T-cell (primary cell): ENCODE results near the gene RELCH. TPM values are rescaled to one million over a fixed set of nuclear protein-coding genes. Genes with fewer than 3 reads are reported as not detected.

Source experiments
- ATAC-seq, 4 experiments: fragments of 200-7000 bp in 3 of 4; fragments of 150-1000 bp in 1 of 4; cut with Tn5 transposase; replicated peaks in 1 of 4; 1 replicate in 3 of 4; 2 replicates in 1 of 4; pipeline ENCODE4 v1.10.0; 2021; ENCODE audit warnings: moderate library complexity in 3 of 4, mild to moderate bottlenecking in 2 of 4, moderate number of reproducible peaks in 1 of 4
- CTCF ChIA-PET, 2 donors: fragments of 300-600 bp; sonication (Branson Sonifier 250); formaldehyde crosslinking; loops; one replicate each; lab custom pipeline; 2022; ENCODE audit warnings: antibody characterized with exemption in 2 of 2; lab: Charles Lee
- POLR2A ChIA-PET, 2 donors: fragments of 300-600 bp; sonication (Branson Sonifier 250); formaldehyde crosslinking; loops; one replicate each; lab custom pipeline; 2022; ENCODE audit warnings: antibody characterized with exemption in 2 of 2; lab: Charles Lee
- DNase-seq, 35 experiments: peaks; one replicate each; pipeline versions ENCODE4 v3.0.0 to v3.0.0-alpha.2; 2013 to 2023
- H3K27ac ChIP-seq: one replicate; pipeline ENCODE4 v1.5.1; 2013; ENCODE audit warnings: low read length
- H3K27me3 ChIP-seq, 2 experiments: replicated peaks in 1 of 2; 1 replicate in 1 of 2; 2 replicates in 1 of 2; pipeline versions ENCODE4 v1.6.1 to v1.7.0; 2013; ENCODE audit warnings: low read length in 1 of 2, mixed read lengths in 1 of 2; ENCODE audit not compliant: control insufficient read depth in 2 of 2, insufficient read depth in 2 of 2; ENCODE audit errors: extremely low read depth in 1 of 2
- H3K36me3 ChIP-seq, 2 donors: 1 replicate in 1 of 2; 2 replicates in 1 of 2; pipeline versions ENCODE4 v1.6.1 to v1.7.0; 2013; ENCODE audit warnings: low read length in 1 of 2; ENCODE audit not compliant: control insufficient read depth in 2 of 2, insufficient read depth in 1 of 2; ENCODE audit errors: extremely low read depth in 1 of 2
- H3K4me1 ChIP-seq, 2 experiments: 1 replicate in 1 of 2; 2 replicates in 1 of 2; pipeline versions ENCODE4 v1.6.1 to v1.7.0; 2013; ENCODE audit warnings: low read length in 2 of 2, mixed read lengths in 1 of 2; ENCODE audit not compliant: insufficient read depth in 2 of 2, control insufficient read depth in 1 of 2; ENCODE audit errors: extremely low read depth in 1 of 2
- H3K4me3 ChIP-seq, 2 donors: 1 replicate in 1 of 2; 2 replicates in 1 of 2; pipeline versions ENCODE4 v1.5.1 to v1.7.0; 2013; ENCODE audit warnings: mild to moderate bottlenecking in 2 of 2, low read length in 1 of 2, moderate library complexity in 1 of 2; ENCODE audit not compliant: control insufficient read depth in 1 of 2; ENCODE audit errors: extremely low read depth in 1 of 2
- H3K9me3 ChIP-seq: 2 replicates; pipeline ENCODE4 v1.7.0; 2013
- H3K27ac Mint-ChIP-seq, 2 donors: one replicate each; pipeline ENCODE4 v1.8.0; 2020 to 2021; ENCODE audit warnings: mild to moderate bottlenecking in 2 of 2, mixed read lengths in 2 of 2
- H3K27me3 Mint-ChIP-seq, 2 donors: one replicate each; pipeline ENCODE4 v1.8.0; 2021 to 2022; ENCODE audit warnings: mixed read lengths in 2 of 2
- H3K36me3 Mint-ChIP-seq: one replicate; pipeline ENCODE4 v1.8.0; 2021; ENCODE audit warnings: mixed read lengths
- H3K4me1 Mint-ChIP-seq, 3 donors: one replicate each; pipeline ENCODE4 v1.8.0; 2020 to 2022; ENCODE audit warnings: mixed read lengths in 3 of 3, mild to moderate bottlenecking in 1 of 3
- H3K4me3 Mint-ChIP-seq, 3 donors: one replicate each; pipeline ENCODE4 v1.8.0; 2020 to 2022; ENCODE audit warnings: mild to moderate bottlenecking in 3 of 3, mixed read lengths in 3 of 3, moderate library complexity in 3 of 3
- H3K9me3 Mint-ChIP-seq, 3 donors: one replicate each; pipeline ENCODE4 v1.8.0; 2020 to 2022; ENCODE audit warnings: mixed read lengths in 3 of 3
- WGBS: methylation state at CpG from one replicate; pipeline ENCODE4 v1.1.5; 2013; ENCODE audit warnings: missing lambda C conversion rate; ENCODE audit not compliant: insufficient coverage; 5-methylcytosine and 5-hydroxymethylcytosine counted together
- total RNA-seq, 35 experiments: library from RNA in 6 of 35; stranded (reverse) in 6 of 35; fragments of 120-200 nt in 1 of 35; gene quantifications; one replicate each; pipeline versions ENCODE4 v1.2.1 to v1.2.4 and lab custom pipeline; 2013 to 2026

RELCH gene
- total RNA-seq, 5 donors from 2014 or later (not counting 1 experiment from before 2014, with no cell fraction given): 46.5 to 68.1 (median 51.5) TPM

GRCh38 chr18:62226047-62226446, 39.0 kb downstream of the RELCH start:
- no peak for DNase-seq
- ChIA-PET POLR2A (interaction anchor here in 1 of 2 donors (0.5 to 0.6 kb wide), 2 partner anchors 16 to 360 kb away, joined by 3 read pairs; no protein-coding TSS in a partner anchor), CTCF (interaction anchor here in 1 of 2 donors (0.9 kb wide), 1 partner anchor 22 kb away, joined by 3 read pairs; no protein-coding TSS in a partner anchor)
- H3K27ac Mint-ChIP-seq: no peak overlapping the region
- H3K4me1 Mint-ChIP-seq: no peaks in the 10 kb centered on the region
- H3K4me3 ChIP-seq: no peak overlapping the region
- H3K4me3 Mint-ChIP-seq: no peak overlapping the region
- H3K4me1 ChIP-seq: no peaks in the 10 kb centered on the region
- no peak overlapping the region for H3K27ac ChIP-seq
- no CpG with 5 or more reads among the region's 3 CpGs for WGBS
- H3K9me3 ChIP-seq: no peaks in the 10 kb centered on the region
- no peaks in the 10 kb centered on the region for H3K27me3 ChIP-seq
- H3K9me3 Mint-ChIP-seq: peaks cover 0 to 12% (median 0%) of the 10 kb centered on the region in 3 donors
- peaks cover 66% of the 10 kb centered on the region for H3K36me3 Mint-ChIP-seq
- H3K36me3 ChIP-seq: peaks cover 3 to 42% of the 10 kb centered on the region in 2 donors
- H3K27me3 Mint-ChIP-seq: no peaks in the 10 kb centered on the region
- ATAC-seq: no peak

- DNase-seq: no peak
- Mint-ChIP-seq H3K4me3 (no peak overlapping the region), H3K4me1 (peaks cover 15 to 21% (median 19%) of the 10 kb centered on the region in 3 donors), H3K36me3 (peaks cover 48% of the 10 kb centered on the region), H3K27me3 (no peaks in the 10 kb centered on the region), H3K9me3 (no peaks in the 10 kb centered on the region), H3K27ac (no peak overlapping the region)
- POLR2A ChIA-PET: no interaction called here
- CTCF ChIA-PET: no interaction called here
- H3K9me3 ChIP-seq: no peaks in the 10 kb centered on the region
- H3K36me3 ChIP-seq: peaks cover 0 to 19% of the 10 kb centered on the region in 2 donors
- no peak for ATAC-seq
- H3K4me3 ChIP-seq: no peak overlapping the region
- H3K27ac ChIP-seq: no peak overlapping the region
- no peaks in the 10 kb centered on the region for H3K27me3 ChIP-seq
- WGBS: no CpG with 5 or more reads among the region's 1 CpG
- no peaks in the 10 kb centered on the region for H3K4me1 ChIP-seq
These were observed 49.2 kb downstream of the RELCH start for GRCh38 chr18:62236252-62236651.

- H3K9me3 ChIP-seq: no peaks in the 10 kb centered on the region
- H3K4me1 ChIP-seq: no peaks in the 10 kb centered on the region
- Mint-ChIP-seq H3K4me1 (peaks cover 15 to 21% (median 19%) of the 10 kb centered on the region in 3 donors), H3K27me3 (no peaks in the 10 kb centered on the region), H3K4me3 (no peak overlapping the region), H3K27ac (peak overlapping the region in 1 of 2 donors; percentile 52), H3K36me3 (peaks cover 41% of the 10 kb centered on the region), H3K9me3 (no peaks in the 10 kb centered on the region)
- H3K4me3 ChIP-seq: no peak overlapping the region
- peaks cover 0 to 19% of the 10 kb centered on the region in 2 donors for H3K36me3 ChIP-seq
- DNase-seq: no peak
- ChIA-PET POLR2A (no interaction called here), CTCF (interaction anchor here in 1 of 2 donors (1.0 kb wide), 1 partner anchor 9 kb away, joined by 6 read pairs; no protein-coding TSS in a partner anchor)
- no peak for ATAC-seq
- WGBS: no CpG with 5 or more reads among the region's 3 CpGs
- no peak overlapping the region for H3K27ac ChIP-seq
- H3K27me3 ChIP-seq: no peaks in the 10 kb centered on the region
These were observed 52.4 kb downstream of the RELCH start for GRCh38 chr18:62239475-62239874.

- H3K4me1 Mint-ChIP-seq: peaks cover 4 to 6% (median 4%) of the 10 kb centered on the region in 3 donors
- POLR2A ChIA-PET: interaction anchor here in 1 of 2 donors (0.6 to 0.7 kb wide), 2 partner anchors 17 to 43 kb away, joined by 3 read pairs; no protein-coding TSS in a partner anchor
- no CpG with 5 or more reads among the region's 1 CpG for WGBS
- ATAC-seq: no peak
- H3K4me3 ChIP-seq: no peak overlapping the region
- DNase-seq: no peak
- H3K9me3 ChIP-seq: no peaks in the 10 kb centered on the region
- peak overlapping the region in 1 of 2 donors; percentile 66 for H3K27ac Mint-ChIP-seq
- no peaks in the 10 kb centered on the region for H3K27me3 Mint-ChIP-seq
- no peak overlapping the region for H3K27ac ChIP-seq
- H3K36me3 Mint-ChIP-seq: peaks cover 34% of the 10 kb centered on the region
- no peaks in the 10 kb centered on the region for H3K27me3 ChIP-seq
- no peak overlapping the region for H3K4me3 Mint-ChIP-seq
- H3K9me3 Mint-ChIP-seq: no peaks in the 10 kb centered on the region
- no peaks in the 10 kb centered on the region for H3K4me1 ChIP-seq
- CTCF ChIA-PET: interaction anchor here in 1 of 2 donors (1.1 kb wide), 1 partner anchor 14 kb away, joined by 3 read pairs; no protein-coding TSS in a partner anchor
- H3K36me3 ChIP-seq: peaks cover 0 to 34% of the 10 kb centered on the region in 2 donors
These were observed 55.9 kb downstream of the RELCH start for GRCh38 chr18:62242955-62243354.

- ChIA-PET POLR2A (interaction anchor here in 1 of 2 donors (0.7 kb wide), 1 partner anchor 112 kb away, joined by 3 read pairs; no protein-coding TSS in a partner anchor), CTCF (interaction anchor here in 1 of 2 donors (1.4 to 1.6 kb wide), 2 partner anchors 24 to 59 kb away, joined by 4 to 5 read pairs; partner anchors contain the start of genes PIGN and RELCH)
- Histone ChIP-seq H3K4me3 (no peak overlapping the region), H3K36me3 (peaks cover 0 to 34% of the 10 kb centered on the region in 2 donors), H3K9me3 (no peaks in the 10 kb centered on the region), H3K27ac (no peak overlapping the region), H3K4me1 (no peaks in the 10 kb centered on the region), H3K27me3 (no peaks in the 10 kb centered on the region)
- H3K9me3 Mint-ChIP-seq: no peaks in the 10 kb centered on the region
- H3K4me1 Mint-ChIP-seq: no peaks in the 10 kb centered on the region
- no peaks in the 10 kb centered on the region for H3K27me3 Mint-ChIP-seq
- H3K4me3 Mint-ChIP-seq: no peak overlapping the region
- ATAC-seq: no peak
- H3K36me3 Mint-ChIP-seq: peaks cover 28% of the 10 kb centered on the region
- WGBS: 99% methylated on average over 8 of the region's 8 CpGs
- no peak overlapping the region for H3K27ac Mint-ChIP-seq
- DNase-seq: no peak
These were observed 58.1 kb downstream of the RELCH start for GRCh38 chr18:62245177-62245576.

- H3K4me3 Mint-ChIP-seq: no peak overlapping the region
- Histone ChIP-seq H3K27me3 (no peaks in the 10 kb centered on the region), H3K9me3 (no peaks in the 10 kb centered on the region), H3K4me3 (no peak overlapping the region), H3K27ac (no peak overlapping the region), H3K4me1 (no peaks in the 10 kb centered on the region), H3K36me3 (peaks cover 0 to 29% of the 10 kb centered on the region in 2 donors)
- DNase-seq (no peak), ATAC-seq (no peak)
- no peaks in the 10 kb centered on the region for H3K4me1 Mint-ChIP-seq
- no peaks in the 10 kb centered on the region for H3K9me3 Mint-ChIP-seq
- CTCF ChIA-PET: interaction anchor here in 1 of 2 donors (0.9 to 1.6 kb wide), 3 partner anchors 12 to 59 kb away, joined by 4 to 5 read pairs (median 4); partner anchors contain the start of genes PIGN and RELCH
- POLR2A ChIA-PET: interaction anchor here in 1 of 2 donors (0.6 kb wide), 1 partner anchor 41 kb away, joined by 3 read pairs; no protein-coding TSS in a partner anchor
- no peaks in the 10 kb centered on the region for H3K27me3 Mint-ChIP-seq
- WGBS: no CpG with 5 or more reads among the region's 1 CpG
- H3K36me3 Mint-ChIP-seq: peaks cover 26% of the 10 kb centered on the region
- no peak overlapping the region for H3K27ac Mint-ChIP-seq
These were observed 58.6 kb downstream of the RELCH start for GRCh38 chr18:62245699-62246098.
